Neuron (in vitro differentiated cells): ENCODE measurements around the gene GRWD1.

ENCODE experiments used
- H2AFZ ChIP-seq: one replicate; pipeline ENCODE4 v1.6.1; 2013; ENCODE audit warnings: low read depth, mild to moderate bottlenecking, inconsistent platforms, low read length, moderate library complexity
- H3K27me3 ChIP-seq: one replicate; pipeline ENCODE4 v1.6.1; 2013; ENCODE audit warnings: low read length; ENCODE audit not compliant: insufficient read depth
- H3K36me3 ChIP-seq: one replicate; pipeline ENCODE4 v1.6.1; 2013; ENCODE audit warnings: low read length; ENCODE audit not compliant: insufficient read depth
- H3K4me1 ChIP-seq: one replicate; pipeline ENCODE4 v1.6.1; 2013; ENCODE audit warnings: low read length; ENCODE audit not compliant: insufficient read depth
- H3K4me3 ChIP-seq: 2 replicates; pipeline ENCODE4 v1.5.1; 2013; ENCODE audit warnings: mild to moderate bottlenecking, low read length, moderate library complexity
- H3K9me3 ChIP-seq: one replicate; pipeline ENCODE4 v1.6.1; 2013; ENCODE audit warnings: low read length

The GRWD1 gene

DNA sequence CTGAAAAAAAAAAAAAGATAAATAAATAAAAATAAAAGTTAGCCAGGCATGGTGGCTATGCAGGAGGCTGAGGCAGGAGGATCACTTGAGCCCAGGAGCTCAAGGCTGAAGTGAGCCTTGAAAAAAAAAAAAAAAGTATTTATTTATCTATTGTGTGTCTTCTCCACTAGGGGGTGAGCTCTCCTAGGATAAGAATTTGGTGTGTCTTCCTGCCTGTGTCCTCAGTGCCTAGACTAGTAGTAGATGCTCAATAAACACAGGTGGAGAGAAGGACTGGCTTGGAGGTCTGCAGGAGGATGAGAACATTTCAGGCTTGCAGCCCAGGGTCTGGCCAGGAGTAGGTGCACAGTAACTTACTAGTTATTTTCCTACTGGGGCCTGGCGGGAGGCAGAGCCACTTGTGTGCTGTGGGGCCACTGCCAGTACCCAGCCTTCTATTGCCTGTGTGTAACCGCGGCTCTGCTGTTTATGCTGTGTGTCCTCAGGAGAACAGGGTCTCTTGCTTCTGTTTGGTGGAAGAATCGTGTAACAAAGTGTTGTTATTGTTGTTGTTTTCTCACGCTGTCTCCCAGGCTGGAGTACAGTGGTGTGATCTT, 60.5 kb downstream of the GRWD1 start:
- no peaks in the 10 kb centered on the region for H3K9me3 ChIP-seq
- H2AFZ ChIP-seq: no peak overlapping the region
- peaks cover 4% of the 10 kb centered on the region for H3K4me1 ChIP-seq
- no peak overlapping the region for H3K4me3 ChIP-seq
- no peaks in the 10 kb centered on the region for H3K36me3 ChIP-seq
- peaks cover 13% of the 10 kb centered on the region for H3K27me3 ChIP-seq
